Measurements from ENCODE around the gene FUT1.

- TF ChIP-seq CTCF (optimal IDR thresholded peaks at IDR 0.05 in 1 of 3, IDR thresholded peaks at IDR 0.05 in 1 of 3, conservative IDR thresholded peaks at IDR 0.05 in 1 of 3; ENCODE audit: extremely low read depth in 1 of 3, insufficient read depth in 2 of 3, low read length in 3 of 3) (no peak), EZH2 (IDR thresholded peaks at IDR 0.05; ENCODE audit: low read length) (no peak)
Measured at GRCh38 chr19:48751845-48752495, 471 bp downstream of the FUT1 start.
